GM19455 (cell line): ENCODE data around the gene OR52E8.

Source experiments
- ATAC-seq: cut with Tn5 transposase; IDR thresholded peaks from one replicate; pipeline ENCODE4 v1.9.1; 2021; ENCODE audit not compliant: unreplicated experiment

OR52E8 gene

DNA sequence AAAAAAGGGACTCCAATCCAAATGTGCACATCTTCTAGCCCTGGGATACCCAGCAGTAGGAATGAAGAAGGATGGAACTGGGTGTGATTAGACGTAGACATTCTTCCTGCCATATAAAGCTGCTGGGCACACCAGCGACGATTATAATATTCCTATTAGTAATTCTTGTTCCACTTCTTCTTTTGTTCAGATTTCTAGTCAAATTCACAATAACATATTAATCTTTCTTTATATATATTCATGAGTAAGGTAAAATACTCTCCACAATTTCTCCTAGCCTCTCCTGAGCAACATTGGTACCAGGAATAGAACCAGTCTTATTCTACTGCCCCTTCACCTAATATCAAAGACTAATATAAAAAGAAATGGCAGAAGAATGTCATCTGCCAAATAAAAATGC lies at the start of gene OR52E8:
TSS of gene OR52E8 (minus strand) at position 101 of the 400 bp plus-strand sequence. CDS start at position 101, 0 bp downstream.
- ATAC-seq, result no peak

DNA sequence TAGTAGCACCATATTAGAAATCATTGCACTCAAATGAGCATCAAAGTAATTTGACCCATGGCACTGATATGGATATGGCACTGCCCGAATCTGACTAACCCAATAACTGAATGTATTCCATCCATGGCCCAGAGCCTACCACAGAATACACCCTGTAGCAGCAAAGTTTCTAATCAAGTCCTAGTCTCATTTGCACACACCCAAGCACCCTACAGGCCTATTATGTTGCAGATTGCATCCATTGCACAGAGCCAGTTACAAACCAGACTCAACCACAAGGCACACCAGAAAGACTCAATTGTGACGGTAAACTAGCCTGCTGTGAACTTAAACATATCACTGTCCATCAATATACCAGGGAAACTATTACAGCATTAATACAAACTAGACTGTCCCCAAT lies 42.0 kb upstream of the OR52E8 start:
- no peak for ATAC-seq

DNA sequence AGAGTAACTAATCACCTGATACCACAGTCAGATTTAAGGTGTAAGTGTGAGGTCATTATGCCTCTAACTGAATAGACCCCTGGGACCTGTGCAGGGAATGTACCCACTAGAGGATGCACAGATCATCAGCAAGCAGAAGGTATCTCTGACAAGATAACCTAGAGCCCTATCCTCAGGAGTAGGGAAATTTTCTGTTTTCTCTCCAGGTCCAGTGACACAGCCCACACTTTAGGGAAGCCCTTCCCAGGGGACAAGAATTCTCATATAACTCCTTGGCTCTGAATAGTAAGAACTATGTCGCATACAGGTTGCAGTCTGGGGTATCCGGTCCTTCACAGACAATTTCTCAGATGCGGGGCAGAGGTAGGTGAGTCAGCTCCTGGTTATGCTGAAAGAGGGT lies 35.4 kb upstream of the OR52E8 start, which contains the start of gene OR52E5:
TSS of gene OR52E5 (plus strand) at position 301 of the 400 bp plus-strand sequence. CDS start 7,569 bp downstream, outside the sequence.
- no peak for ATAC-seq

DNA sequence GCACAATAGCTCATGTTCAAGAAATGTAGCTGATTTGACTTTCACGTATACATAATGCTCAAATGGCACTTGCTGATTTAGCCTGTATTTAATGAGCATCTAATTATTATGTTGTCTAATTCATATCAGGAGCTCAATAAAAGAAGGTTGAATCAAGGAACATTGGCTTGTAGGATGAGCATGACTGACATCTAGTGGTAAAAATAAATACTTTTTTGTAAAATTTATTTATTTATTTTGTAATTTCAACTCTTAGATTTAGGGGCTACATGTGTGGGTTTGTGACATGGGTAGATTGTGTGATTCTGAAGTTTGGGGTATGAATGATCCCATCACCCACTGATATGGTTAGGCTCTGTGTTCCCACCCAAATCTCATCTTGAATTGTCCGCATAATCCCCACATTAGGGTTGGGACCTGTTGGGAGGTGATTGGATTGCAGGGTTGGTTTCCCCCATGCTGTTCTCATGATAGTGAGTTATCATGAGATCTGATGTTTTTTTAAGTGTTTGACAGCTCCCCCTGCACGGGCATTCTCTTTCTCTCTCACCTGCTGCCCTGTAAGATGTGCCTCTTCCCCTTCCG lies 33.8 kb upstream of the OR52E8 start:
- ATAC-seq, result no peak

DNA sequence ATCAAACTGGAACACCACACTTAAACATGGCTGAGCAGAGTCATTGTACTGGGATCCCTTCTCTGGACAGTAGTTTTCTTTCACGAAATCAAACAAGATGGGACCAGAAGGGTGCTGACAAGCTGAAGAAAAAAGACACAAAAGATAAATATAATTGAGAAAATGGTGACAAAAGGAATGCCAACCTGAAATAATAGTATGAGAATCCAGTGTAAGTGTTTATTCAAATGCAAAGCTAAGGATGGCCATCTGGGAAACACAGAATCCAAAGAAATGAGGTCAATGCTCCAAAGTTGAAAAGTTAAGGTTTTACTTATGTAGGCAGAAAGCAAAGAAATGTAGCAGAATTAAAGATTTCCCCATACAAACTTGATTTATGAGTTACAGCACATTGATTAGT lies 30.2 kb upstream of the OR52E8 start:
- no peak for ATAC-seq

DNA sequence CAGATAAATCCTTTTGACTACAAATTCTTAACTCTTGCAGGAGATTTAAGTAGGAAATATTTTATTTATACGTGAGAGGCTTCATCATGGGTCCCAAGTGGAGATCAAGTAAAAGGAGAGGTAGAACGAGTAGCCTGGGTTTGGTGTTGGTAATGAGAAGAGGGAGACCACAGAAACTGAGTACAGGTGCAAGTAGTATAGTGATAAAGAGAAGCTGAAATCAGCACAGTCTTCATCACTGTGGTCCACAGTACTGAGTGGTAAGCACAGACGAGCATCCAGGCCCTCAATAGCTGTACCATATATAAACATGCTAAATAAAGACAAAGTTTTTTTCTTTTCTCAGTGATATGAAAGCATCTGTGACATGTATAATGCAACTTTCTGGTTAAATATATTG lies 29.7 kb upstream of the OR52E8 start:
- no peak for ATAC-seq

DNA sequence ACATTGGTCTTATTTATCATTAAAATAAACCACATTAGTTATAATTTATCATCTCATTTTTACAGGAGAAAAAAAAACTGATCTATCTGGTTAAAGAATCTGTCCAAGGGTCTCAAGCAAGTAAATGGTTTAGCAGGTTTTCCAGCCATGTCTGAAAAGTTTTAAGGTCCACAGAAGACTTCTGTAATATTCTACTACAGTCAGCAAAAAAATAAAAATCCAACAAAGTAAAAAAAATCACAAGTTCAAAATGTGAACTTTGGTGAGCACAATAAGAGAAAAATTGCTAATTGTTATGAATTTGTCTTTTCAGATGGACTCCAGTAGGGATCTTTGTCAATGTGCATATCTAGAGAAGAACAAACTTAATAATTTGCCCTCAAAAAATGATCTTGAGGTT lies 24.3 kb upstream of the OR52E8 start:
- ATAC-seq, result no peak

DNA sequence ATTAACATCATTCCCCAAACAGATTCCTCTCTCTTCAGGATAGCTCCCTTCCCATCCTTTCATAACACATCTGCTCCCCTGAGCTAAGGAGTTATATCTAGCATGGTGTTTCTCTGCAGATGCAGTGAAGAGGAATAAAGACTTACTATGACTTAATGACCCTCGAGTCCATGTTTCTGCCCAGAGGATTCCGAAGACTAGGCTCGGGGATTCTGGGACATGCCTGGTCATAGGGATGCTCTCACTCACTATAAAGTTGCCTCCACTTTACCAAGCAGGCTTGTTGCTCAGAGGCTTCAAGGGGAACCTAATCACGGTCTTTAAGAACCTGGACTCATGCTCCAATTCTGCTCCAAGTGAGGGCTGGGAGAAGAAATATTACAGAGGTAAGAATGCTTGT lies 22.8 kb upstream of the OR52E8 start, which contains the start of gene OR52E4:
TSS of gene OR52E4 (plus strand) at position 301 of the 400 bp plus-strand sequence. CDS start 3,664 bp downstream, outside the sequence.
- ATAC-seq, result no peak

DNA sequence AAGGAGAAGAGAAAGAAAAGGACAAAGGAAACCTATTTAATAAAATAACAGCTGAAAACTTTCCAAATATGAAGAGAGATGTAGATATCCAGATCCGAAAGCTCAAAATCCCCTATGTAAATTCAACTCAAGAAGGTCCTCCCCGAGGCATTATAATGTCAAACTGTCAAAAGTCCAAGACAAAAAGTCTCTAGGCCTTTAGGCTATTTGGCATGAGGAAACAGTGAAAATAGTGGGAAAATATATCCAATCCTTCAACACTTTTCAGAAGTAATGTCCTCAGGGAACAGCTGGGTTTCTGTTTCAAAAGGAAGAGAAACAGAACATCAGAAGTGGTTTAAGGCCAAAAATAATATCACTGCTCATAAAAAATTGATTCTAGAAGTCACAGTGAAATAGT lies 21.1 kb upstream of the OR52E8 start:
- ATAC-seq, result no peak

DNA sequence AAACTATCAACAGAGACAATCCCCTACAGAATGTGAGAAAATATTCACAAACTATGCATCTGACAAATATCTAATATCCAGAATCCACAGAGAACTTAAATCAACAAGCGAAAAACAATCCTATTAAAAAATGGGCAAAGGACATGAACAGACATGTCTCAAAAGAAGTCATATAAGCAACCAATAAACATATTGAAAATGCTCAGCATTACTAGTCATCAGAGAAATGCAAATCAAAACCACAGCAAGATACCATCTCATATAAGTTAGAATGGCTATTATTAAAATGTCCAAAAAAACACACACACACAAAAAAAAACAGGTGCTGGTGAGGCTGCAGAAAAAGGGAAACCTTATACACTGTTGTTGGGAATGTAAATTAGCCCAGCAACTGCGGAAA lies 8.3 kb upstream of the OR52E8 start:
- no peak for ATAC-seq

DNA sequence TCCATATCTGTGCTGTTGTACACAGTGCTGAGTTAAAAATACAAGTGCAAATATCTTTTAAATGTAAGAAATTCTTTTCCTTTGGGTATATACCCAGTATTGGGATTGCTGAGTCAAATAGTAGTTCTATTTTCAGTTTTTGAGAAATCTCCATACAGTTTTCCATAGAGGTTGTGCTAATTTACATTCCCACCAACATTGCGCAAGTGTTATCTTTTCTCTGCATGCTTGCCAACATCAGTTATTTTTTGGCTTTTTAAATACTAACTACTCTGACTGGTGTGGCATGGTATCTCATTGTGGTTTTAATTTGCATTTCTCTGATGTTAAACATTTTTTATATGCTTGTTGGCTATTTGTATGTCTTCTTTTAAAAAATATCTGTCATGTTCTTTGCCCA lies 6.5 kb downstream of the OR52E8 start:
- no peak for ATAC-seq

DNA sequence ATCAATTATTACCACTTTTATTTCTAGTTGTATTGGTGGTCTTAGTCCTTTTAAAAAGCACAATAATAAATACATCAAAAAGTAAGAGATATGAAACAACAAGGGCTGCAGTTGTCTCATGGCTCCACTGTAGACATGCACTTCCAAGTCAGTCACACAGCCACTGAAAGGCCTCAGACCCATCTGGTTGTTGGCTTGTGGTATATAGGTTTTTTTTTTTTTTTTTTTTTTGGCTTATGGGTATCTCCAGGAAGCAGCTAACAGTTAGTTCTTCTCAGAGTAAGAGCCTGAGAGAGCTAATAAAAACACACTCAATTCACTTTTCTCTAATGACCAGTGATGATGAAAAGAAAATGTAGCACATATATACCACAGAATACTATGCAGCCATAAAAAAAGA lies 9.8 kb downstream of the OR52E8 start:
- ATAC-seq, result no peak

DNA sequence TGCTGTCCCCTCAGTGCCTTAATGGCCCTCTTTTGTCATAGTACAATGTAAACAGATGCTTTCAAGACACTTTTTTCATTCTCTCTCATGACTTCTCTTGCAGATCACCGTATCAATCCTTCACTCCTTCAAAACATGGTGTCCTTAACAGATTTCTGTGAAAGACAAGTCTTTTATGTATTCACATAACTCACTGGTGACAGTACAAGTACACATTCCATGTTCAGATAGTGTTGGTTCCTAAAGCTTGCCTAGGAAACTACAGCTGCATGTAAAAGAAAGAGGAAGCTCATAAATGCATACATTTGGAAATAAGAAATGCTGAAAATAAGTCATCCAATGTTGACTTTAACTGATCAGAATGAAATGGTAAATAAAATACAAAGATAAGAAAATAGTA lies 10.8 kb downstream of the OR52E8 start:
- ATAC-seq, result no peak

DNA sequence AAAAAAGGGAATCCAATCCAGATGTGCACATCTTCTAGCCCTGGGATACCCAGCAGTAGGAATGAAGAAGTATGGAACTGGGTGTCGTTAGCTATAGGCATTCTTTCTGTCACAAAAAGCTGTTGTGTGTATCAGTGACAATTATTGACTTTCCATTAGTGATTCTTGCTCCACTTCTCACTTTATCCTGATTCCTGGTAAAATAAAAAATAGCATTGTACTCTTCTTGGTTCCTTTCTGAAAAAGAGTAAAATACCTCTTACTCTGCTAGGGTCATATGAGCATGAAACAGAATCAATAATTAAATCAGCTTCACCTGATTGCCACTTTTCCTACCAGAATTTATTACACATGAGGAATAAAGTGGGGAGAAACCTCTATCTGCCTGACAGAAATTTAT lies 15.7 kb downstream of the OR52E8 start, which contains the start of gene OR52E6:
TSS of gene OR52E6 (minus strand) at position 101 of the 400 bp plus-strand sequence. CDS start at position 101, 0 bp downstream.
- ATAC-seq, result no peak

DNA sequence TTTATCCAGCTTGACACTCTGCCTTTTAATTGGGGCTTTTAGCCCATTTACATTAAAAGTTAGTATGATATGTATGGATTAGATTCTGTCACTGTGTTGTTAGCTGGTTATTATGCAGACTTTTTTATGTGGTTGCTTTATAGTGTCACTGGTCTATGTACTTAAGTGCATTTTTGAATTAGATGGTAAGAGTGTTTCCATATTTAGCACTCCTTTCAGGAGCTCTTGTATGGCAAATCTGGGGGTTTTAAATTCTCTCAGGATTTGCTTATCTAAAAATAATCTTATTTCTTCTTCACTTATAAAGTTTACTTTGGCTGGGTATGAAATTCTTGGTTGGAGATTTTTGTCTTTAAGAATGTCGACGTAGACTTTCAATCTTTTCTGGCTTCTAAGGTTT lies 19.8 kb downstream of the OR52E8 start:
- ATAC-seq, result no peak

DNA sequence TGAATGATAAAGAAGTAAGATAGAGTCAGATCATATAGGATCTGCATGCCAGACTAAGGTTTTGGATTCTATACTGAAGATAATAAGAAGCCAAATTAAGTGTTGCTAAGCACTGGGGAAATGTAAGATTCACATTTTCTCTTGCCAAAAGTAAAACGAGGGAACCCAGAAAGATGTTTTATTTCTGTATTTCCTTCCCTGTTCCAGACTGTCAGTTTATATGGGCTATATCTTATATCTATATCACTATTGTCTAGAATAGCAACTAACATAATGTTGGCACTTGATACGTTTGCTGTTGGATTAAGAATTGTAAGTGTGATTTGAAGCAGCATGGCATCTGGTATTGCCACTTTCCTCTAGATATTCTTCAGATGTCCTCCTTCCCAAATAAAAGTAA lies 24.0 kb downstream of the OR52E8 start:
- no peak for ATAC-seq

DNA sequence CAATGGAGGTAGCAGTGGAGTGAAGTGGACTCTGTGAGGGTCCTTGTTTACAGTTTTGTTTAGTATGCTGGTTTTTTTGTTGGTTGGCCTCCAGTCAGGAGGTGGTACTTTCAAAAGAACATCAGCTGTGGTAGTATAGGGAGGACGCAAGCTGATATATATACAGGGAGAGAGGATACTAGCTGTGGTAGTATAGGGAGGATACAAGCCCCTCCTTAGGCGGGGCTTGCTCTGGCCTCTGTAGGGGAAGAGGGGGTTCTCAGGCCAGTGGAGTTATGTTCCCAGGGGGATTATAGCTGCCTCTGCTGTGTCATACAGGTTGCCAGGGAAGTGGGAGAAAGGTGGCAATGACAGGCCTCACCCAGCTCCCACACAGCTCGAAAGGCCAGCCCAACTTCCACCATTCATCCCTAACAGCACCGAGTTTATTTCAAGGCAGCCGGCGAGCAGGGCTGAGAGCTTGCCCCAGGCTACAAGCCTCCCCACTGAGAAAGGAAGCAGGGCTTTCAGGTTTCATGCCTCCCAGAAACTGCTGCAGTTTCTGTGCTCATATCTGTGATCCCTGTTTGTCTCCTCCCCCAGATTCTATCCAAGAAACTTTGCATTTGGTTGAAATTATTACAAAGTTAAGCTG lies 26.2 kb downstream of the OR52E8 start:
- no peak for ATAC-seq

DNA sequence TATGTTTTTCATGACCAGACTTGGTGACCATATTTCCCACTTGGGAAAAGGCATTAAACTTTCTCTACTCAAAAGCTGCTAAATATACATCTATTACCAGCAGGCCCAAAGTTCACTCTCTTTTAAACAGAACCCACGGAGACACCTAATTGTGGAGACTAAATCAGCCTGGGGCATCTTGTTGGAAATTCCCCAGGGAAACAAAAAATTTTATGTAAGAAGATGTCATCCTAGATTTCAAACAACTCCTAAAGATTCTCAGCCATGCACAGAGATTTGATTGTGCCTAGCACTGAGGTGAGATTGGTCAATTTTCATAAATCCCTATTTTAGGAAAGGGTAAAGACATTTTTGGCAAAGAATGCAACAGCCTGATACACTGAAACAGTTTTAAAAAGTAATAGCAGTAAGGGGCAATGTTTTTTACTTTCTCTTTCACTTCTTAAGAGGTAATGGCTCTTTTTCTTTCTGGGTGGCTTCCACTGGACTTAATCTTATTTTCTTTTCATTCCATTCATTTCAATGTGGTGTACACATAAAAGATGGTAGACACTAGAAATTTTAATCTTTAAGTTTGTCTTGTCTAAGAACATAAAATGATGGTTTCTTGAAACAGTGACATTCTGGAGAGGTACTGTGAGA lies 39.1 kb downstream of the OR52E8 start:
- ATAC-seq, result no peak

DNA sequence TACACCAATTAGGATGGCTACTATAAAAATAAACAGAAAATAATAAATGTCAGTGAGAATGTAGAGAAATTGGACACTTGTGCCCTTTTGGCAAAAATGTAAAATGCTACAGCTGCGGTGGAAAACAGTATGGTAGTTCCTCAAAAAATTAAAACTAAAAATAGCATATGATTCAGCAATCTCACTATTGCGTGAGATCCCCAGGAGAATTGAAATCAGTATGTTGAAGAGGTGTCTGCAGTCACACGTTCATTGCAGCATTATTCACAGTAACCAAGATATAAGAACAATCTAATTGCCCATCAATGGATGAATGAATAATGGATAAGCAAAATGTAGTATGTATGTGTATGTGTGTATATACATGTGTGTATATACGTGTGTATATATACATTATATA lies 42.0 kb downstream of the OR52E8 start:
- ATAC-seq, result no peak

DNA sequence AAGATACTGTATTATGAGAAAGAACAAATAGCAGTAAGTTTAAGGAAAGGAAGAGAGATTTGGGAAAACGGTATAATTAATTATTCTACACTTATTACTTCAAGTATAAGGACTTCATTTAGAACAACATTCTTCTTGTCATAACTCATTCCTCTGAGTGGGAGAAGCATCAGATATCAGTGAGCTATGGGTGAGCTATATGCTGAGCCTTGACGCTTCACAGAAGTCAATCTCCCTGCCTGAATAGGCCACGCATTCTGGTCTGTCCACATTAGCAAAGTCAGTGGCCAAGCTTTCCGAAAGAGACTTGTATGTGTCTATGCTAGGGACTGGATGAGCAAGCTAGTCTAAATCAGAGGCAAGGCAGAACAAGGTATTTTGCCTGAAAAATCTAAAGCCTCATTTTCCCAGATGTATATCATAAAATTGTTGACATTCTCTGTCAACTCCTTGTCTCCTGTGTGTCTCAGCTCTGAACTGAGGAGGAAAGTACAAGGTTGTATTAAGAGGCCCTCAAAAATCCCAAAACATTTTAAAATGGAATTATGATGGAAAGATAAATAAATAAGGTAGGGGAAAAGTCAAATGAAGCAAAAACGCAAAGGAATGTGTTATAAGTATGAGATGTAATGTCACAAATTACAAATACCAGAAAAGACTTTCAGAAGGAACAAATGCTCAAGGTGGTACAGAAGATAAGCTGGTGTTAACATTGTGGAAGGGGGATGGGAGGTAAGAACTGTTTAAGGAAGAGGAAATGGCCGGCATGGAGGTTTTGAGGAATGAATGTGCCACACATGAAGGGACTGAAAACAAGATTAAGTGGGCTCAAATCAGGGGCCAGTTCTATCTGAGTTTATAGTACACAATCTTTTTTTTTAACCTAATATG lies 47.3 kb downstream of the OR52E8 start:
- no peak for ATAC-seq

DNA sequence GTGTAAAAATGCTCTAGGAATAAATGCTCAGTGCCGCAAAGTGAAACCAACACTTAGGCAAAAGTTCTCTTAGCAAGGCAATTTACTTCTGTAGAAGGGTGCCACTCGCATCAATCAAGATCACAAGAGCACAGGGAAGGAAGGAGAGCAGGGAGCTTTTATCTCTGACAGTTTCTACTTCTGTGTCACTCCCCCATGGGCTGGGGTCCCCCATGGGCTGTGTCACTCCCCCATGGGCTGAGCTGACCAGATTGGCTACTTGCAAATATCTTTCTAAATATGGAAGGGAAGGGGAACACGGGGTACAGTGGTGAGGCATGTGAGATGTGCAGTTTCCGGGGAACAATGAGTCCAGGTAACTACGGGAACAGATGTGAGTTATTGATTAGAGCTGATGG lies 48.4 kb downstream of the OR52E8 start:
- ATAC-seq, result peak; percentile 23
